Measurements from ENCODE around the gene EMILIN1. TPM values are rescaled to one million over a fixed set of nuclear protein-coding genes. Genes with fewer than 3 reads are reported as not detected.

The EMILIN1 gene
- total RNA-seq, 2 experiments from 2014 or later = 0.40 to 0.46 TPM

DNA sequence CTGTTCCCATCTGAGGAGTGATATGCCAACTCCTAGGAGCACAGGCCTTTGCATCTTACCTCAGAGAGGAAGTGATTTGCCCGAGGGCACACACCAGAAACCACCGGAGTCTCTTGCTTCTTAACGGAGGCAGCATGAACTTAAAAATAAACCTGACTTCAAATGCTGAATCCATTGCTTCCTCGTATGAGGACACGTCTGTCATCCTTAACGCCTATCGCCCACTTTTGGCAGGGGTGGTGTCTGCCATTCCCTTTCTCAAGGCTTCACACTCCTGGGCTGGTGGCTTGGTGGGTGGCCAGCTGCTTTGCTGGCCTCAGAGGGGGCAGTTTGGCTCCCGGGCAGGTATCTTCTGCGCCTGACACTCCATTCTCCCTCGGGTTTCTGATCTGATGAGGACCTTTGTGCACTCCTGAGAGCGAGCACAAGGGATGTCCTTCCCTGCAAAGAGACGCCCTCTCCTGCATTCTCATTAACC lies 57.1 kb downstream of the EMILIN1 start:
- Mint-ChIP-seq H3K27me3 (no peaks in the 10 kb centered on the region), H3K9me3 (ENCODE audit: low read depth) (no peaks in the 10 kb centered on the region), H3K4me1 (peaks cover 16% of the 10 kb centered on the region), H3K4me3 (peak overlapping the region; percentile 81), H3K36me3 (ENCODE audit: low read depth) (peaks cover 19% of the 10 kb centered on the region), H3K27ac (peak overlapping the region; percentile 94)
- ChIA-PET POLR2A (interaction anchor here (1.1 kb wide), 1 partner anchor 208 kb away, joined by 3 read pairs; no protein-coding TSS in a partner anchor), CTCF (interaction anchor here (0.7 to 1.3 kb wide), 3 partner anchors 12 to 64 kb away, joined by 3 to 5 read pairs (median 3); partner anchors contain the start of genes ABHD1 and OST4)
- DNase-seq (no peak), ATAC-seq (no peak)
- intact Hi-C loops (cut with DNase I, micrococcal nuclease) = no loop called here

Other genes with a start within 250 kb of the EMILIN1 start
- gene DPYSL5, start 230.5 kb upstream of the EMILIN1 start, total RNA-seq = under 1 TPM; 0.07 to 0.09 TPM
- 1 to 10 TPM; 3.2 to 4.1 TPM for gene MAPRE3, start 108.0 kb upstream of the EMILIN1 start, total RNA-seq
- 10 to 100 TPM; 54.1 to 69.1 TPM for gene TMEM214, start 45.6 kb upstream of the EMILIN1 start, total RNA-seq
- 10 to 100 TPM; 12.5 to 14.5 TPM for gene AGBL5, start 26.9 kb upstream of the EMILIN1 start, total RNA-seq
- 100 to 1,000 TPM; 305 to 406 TPM for gene OST4, start 7.0 kb upstream of the EMILIN1 start, total RNA-seq
- gene KHK, start 8.2 kb downstream of the EMILIN1 start, total RNA-seq = 10 to 100 TPM; 10.6 to 12.7 TPM
- 1 to 10 TPM; 6.4 to 7.0 TPM for gene CGREF1, start 40.5 kb downstream of the EMILIN1 start, total RNA-seq
- gene ABHD1, start 45.2 kb downstream of the EMILIN1 start, total RNA-seq = under 1 TPM; 0.39 to 0.65 TPM
- gene PREB, start 56.0 kb downstream of the EMILIN1 start, total RNA-seq = 10 to 100 TPM; 59.7 to 59.9 TPM
- not detected for gene PRR30, start 60.8 kb downstream of the EMILIN1 start, total RNA-seq
- under 1 TPM in 1 of 2 experiments, not detected in 1; 0.02 TPM for gene TCF23, start 70.4 kb downstream of the EMILIN1 start, total RNA-seq
- gene ATRAID, start 133.4 kb downstream of the EMILIN1 start, total RNA-seq = 10 to 100 TPM; 69.9 to 83.4 TPM
- 10 to 100 TPM; 27.3 to 34.9 TPM for gene SLC5A6, start 133.7 kb downstream of the EMILIN1 start, total RNA-seq
- 100 to 1,000 TPM; 107 to 147 TPM for gene CAD, start 138.8 kb downstream of the EMILIN1 start, total RNA-seq
- under 1 TPM; 0.53 to 0.86 TPM for gene SLC30A3, start 184.4 kb downstream of the EMILIN1 start, total RNA-seq
- not detected for gene DNAJC5G, start 196.8 kb downstream of the EMILIN1 start, total RNA-seq
- under 1 TPM; 0.09 to 0.11 TPM for gene TRIM54, start 203.8 kb downstream of the EMILIN1 start, total RNA-seq
- gene UCN, start 229.8 kb downstream of the EMILIN1 start, total RNA-seq = 1 to 10 TPM; 1.4 to 1.5 TPM
- 100 to 1,000 TPM in 1 of 2 experiments, 10 to 100 TPM in 1; 93.4 to 103 TPM for gene MPV17, start 244.5 kb downstream of the EMILIN1 start, total RNA-seq

Measured in activated CD4-positive, alpha-beta T cell treated with anti-CD3 and anti-CD28 coated beads for 36 hours (primary cell).